HEK293 (cell line): ENCODE results near the gene SYTL3.

Experiments used
- GLI4 ChIP-seq: fragments of 450-650 bp; formaldehyde crosslinking; IDR thresholded peaks from 2 replicates; pipeline ENCODE4 v1.5.1; 2016; ENCODE audit warnings: missing biosample characterization, missing genetic modification characterization
- TCF7L2 ChIP-seq: IDR thresholded peaks from 2 replicates; pipeline ENCODE4 v1.6.1; 2011; ENCODE audit warnings: low read depth, mild to moderate bottlenecking, inconsistent platforms, low read length, moderate library complexity, borderline replicate concordance
- YY1 ChIP-seq: fragments of 450-650 bp; formaldehyde crosslinking; IDR thresholded peaks from 2 replicates; pipeline ENCODE4 v1.5.1; 2018; ENCODE audit warnings: missing biosample characterization, missing genetic modification characterization
- ZNF391 ChIP-seq: fragments of 450-650 bp; formaldehyde crosslinking; IDR thresholded peaks from 2 replicates; pipeline ENCODE4 v1.5.1; 2016; ENCODE audit warnings: low read depth, missing biosample characterization, missing genetic modification characterization, borderline replicate concordance
- TF ChIP-seq, protein P1 (sequence below): fragments of 450-650 bp; formaldehyde crosslinking; IDR thresholded peaks from 2 replicates; pipeline ENCODE4 v1.5.1; 2016; ENCODE audit warnings: missing biosample characterization, missing genetic modification characterization
- TF ChIP-seq, protein P2 (sequence below): fragments of 450-650 bp; formaldehyde crosslinking; IDR thresholded peaks from 2 replicates; pipeline ENCODE4 v1.5.1; 2016; ENCODE audit warnings: missing biosample characterization, missing genetic modification characterization

DNA sequence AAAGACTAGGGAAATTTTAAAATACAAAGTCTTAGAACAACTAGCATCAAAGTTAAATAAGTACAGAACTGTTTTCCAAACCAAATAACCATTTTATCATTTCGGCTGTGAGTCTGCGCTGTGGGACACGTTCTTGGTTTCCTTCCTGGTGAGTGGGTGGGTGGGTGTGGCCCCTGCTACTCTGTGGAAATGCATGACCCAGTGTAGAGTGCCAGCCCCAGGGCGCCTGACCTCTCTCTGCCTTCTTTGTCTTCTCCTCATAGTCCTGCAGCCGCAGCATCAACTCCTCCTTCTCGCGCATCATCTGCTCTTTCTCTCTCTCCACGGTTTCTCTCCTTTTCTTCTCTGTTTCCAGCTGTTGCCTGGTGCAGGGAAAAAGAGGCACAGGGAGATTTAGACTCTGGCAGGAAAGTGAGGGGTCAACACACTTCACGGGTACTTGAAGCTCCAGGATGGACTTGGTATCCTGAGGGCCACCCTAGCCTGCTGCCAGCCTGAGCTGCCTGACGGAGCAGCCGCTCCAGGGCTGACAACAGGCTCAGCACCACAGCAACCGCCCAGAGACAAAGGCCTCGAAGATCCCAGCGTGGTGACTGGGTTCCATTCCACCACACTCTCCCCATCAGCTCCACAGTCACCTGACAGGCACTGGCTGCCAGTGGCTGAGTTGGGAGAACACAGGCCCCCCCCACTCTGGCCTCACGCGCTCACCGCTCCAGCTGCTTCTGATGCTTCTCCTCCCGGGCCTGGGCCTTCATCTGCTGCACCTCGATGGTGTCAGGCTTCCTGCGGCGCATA, 120.9 kb downstream of the SYTL3 start:
- TF ChIP-seq, protein P1, sequence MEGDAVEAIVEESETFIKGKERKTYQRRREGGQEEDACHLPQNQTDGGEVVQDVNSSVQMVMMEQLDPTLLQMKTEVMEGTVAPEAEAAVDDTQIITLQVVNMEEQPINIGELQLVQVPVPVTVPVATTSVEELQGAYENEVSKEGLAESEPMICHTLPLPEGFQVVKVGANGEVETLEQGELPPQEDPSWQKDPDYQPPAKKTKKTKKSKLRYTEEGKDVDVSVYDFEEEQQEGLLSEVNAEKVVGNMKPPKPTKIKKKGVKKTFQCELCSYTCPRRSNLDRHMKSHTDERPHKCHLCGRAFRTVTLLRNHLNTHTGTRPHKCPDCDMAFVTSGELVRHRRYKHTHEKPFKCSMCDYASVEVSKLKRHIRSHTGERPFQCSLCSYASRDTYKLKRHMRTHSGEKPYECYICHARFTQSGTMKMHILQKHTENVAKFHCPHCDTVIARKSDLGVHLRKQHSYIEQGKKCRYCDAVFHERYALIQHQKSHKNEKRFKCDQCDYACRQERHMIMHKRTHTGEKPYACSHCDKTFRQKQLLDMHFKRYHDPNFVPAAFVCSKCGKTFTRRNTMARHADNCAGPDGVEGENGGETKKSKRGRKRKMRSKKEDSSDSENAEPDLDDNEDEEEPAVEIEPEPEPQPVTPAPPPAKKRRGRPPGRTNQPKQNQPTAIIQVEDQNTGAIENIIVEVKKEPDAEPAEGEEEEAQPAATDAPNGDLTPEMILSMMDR (tag by site-specific recombination) = no peak
- TF ChIP-seq TCF7L2 (no peak), ZNF391 (tag by site-specific recombination) (no peak), YY1 (no peak), GLI4 (tag by site-specific recombination) (no peak)
- TF ChIP-seq, protein P2, sequence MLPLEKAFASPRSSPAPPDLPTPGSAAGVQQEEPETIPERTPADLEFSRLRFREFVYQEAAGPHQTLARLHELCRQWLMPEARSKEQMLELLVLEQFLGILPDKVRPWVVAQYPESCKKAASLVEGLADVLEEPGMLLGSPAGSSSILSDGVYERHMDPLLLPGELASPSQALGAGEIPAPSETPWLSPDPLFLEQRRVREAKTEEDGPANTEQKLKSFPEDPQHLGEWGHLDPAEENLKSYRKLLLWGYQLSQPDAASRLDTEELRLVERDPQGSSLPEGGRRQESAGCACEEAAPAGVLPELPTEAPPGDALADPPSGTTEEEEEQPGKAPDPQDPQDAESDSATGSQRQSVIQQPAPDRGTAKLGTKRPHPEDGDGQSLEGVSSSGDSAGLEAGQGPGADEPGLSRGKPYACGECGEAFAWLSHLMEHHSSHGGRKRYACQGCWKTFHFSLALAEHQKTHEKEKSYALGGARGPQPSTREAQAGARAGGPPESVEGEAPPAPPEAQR (tag by site-specific recombination) = no peak
